Neutrophil (primary cell): ENCODE data around the gene BBS2.
"Not testable (repeated sequence)": the region's sequence is repeated elsewhere in the genome, so short reads cannot be mapped to it uniquely, and the experiment has no call there.

Experiments used
- H3K27ac ChIP-seq: fragments of 200-600 bp; sonication (generic); 2 replicates; pipeline ENCODE4 v1.5.1; 2016; ENCODE audit warnings: mild to moderate bottlenecking, moderate library complexity
- H3K27me3 ChIP-seq: fragments of 200-600 bp; sonication (generic); 2 replicates; pipeline ENCODE4 v1.6.0; 2016; ENCODE audit warnings: mild to moderate bottlenecking
- H3K36me3 ChIP-seq: fragments of 200-600 bp; sonication (generic); 2 replicates; pipeline ENCODE4 v1.5.1; 2017
- H3K4me1 ChIP-seq, 2 experiments: fragments of 200-600 bp in 1 of 2; sonication (generic) in 1 of 2; 1 replicate in 1 of 2; 2 replicates in 1 of 2; pipeline versions ENCODE4 v1.5.1 to v1.6.1; 2013 to 2016; ENCODE audit warnings: low read depth in 1 of 2, low read length in 1 of 2, mild to moderate bottlenecking in 1 of 2, moderate library complexity in 1 of 2; ENCODE audit not compliant: control insufficient read depth in 1 of 2, insufficient read depth in 1 of 2
- H3K4me3 ChIP-seq, 2 experiments: fragments of 200-600 bp in 1 of 2; sonication (generic) in 1 of 2; 1 replicate in 1 of 2; 2 replicates in 1 of 2; pipeline ENCODE4 v1.5.1; 2013 to 2016; ENCODE audit warnings: low read depth in 1 of 2, low read length in 1 of 2, mild to moderate bottlenecking in 1 of 2, moderate library complexity in 1 of 2
- H3K9me3 ChIP-seq: fragments of 200-600 bp; sonication (generic); 2 replicates; pipeline ENCODE4 v1.5.1; 2016
- CTCF ChIP-seq: fragments of 200-600 bp; sonication (generic); IDR thresholded peaks from 2 replicates; pipeline ENCODE4 v1.5.1; 2016; ENCODE audit warnings: antibody characterized with exemption

BBS2 gene

GRCh38 chr16:56491657-56492261, 28.1 kb downstream of the BBS2 start:
- Histone ChIP-seq H3K4me3 (no peak overlapping the region), H3K9me3 (no peaks in the 10 kb centered on the region), H3K4me1 (no peaks in the 10 kb centered on the region), H3K27ac (no peak overlapping the region), H3K27me3 (no peaks in the 10 kb centered on the region), H3K36me3 (peaks cover 6% of the 10 kb centered on the region)
- no peak for TF ChIP-seq CTCF

- H3K4me3 ChIP-seq, H3K27me3 ChIP-seq, H3K27ac ChIP-seq, H3K9me3 ChIP-seq, H3K4me1 ChIP-seq: not testable (repeated sequence)
- peaks cover 12% of the 10 kb centered on the region for H3K36me3 ChIP-seq
Measured at GRCh38 chr16:56488868-56489267, 31.0 kb downstream of the BBS2 start.

- Histone ChIP-seq H3K9me3 (no peaks in the 10 kb centered on the region), H3K27ac (no peak overlapping the region), H3K4me3 (no peak overlapping the region), H3K4me1 (no peaks in the 10 kb centered on the region), H3K36me3 (peaks cover 14% of the 10 kb centered on the region), H3K27me3 (no peaks in the 10 kb centered on the region)
- TF ChIP-seq CTCF = no peak
Measured at GRCh38 chr16:56488035-56488434, 31.8 kb downstream of the BBS2 start.

- Histone ChIP-seq H3K4me1 (peaks cover 6 to 7% of the 10 kb centered on the region in 2 experiments), H3K4me3 (no peak overlapping the region), H3K27ac (no peak overlapping the region), H3K9me3 (no peaks in the 10 kb centered on the region), H3K27me3 (no peaks in the 10 kb centered on the region), H3K36me3 (peaks cover 23% of the 10 kb centered on the region)
- TF ChIP-seq CTCF = no peak
Measured at GRCh38 chr16:56483394-56483793, 36.4 kb downstream of the BBS2 start.

GRCh38 chr16:56482683-56483236, 37.1 kb downstream of the BBS2 start:
- Histone ChIP-seq H3K4me3 (no peak overlapping the region), H3K36me3 (peaks cover 23% of the 10 kb centered on the region), H3K27me3 (no peaks in the 10 kb centered on the region), H3K4me1 (peaks cover 11 to 12% of the 10 kb centered on the region in 2 experiments), H3K27ac (no peak overlapping the region), H3K9me3 (no peaks in the 10 kb centered on the region)
- no peak for TF ChIP-seq CTCF

- Histone ChIP-seq H3K4me1 (peaks cover 11 to 13% of the 10 kb centered on the region in 2 experiments), H3K36me3 (peaks cover 29% of the 10 kb centered on the region), H3K9me3 (no peaks in the 10 kb centered on the region), H3K4me3 (no peak overlapping the region), H3K27ac (no peak overlapping the region), H3K27me3 (no peaks in the 10 kb centered on the region)
- TF ChIP-seq CTCF = no peak
Measured at GRCh38 chr16:56481468-56482122, 38.2 kb downstream of the BBS2 start.
